Measurements from ENCODE around the gene NETO2.

NETO2 gene

GRCh38 chr16:47034455-47034854 is 109.3 kb downstream of the NETO2 start:
- DNase-seq (ENCODE audit: low read depth in 2 of 2): no peak
- H3K4me3 ChIP-seq (replicated peaks in 1 of 2; ENCODE audit: low read depth in 2 of 2, low read length in 2 of 2): no peak overlapping the region
- TF ChIP-seq CTCF (IDR thresholded peaks at IDR 0.05; ENCODE audit: low read depth, low read length): no peak

- no peak for TF ChIP-seq CTCF (IDR thresholded peaks at IDR 0.05; ENCODE audit: low read depth, low read length)
- DNase-seq (ENCODE audit: low read depth in 2 of 2): no peak
- H3K4me3 ChIP-seq (replicated peaks in 1 of 2; ENCODE audit: low read depth in 2 of 2, low read length in 2 of 2): no peak overlapping the region
These were observed 110.6 kb downstream of the NETO2 start for GRCh38 chr16:47033176-47033575.

- no peak for DNase-seq (ENCODE audit: low read depth in 2 of 2)
- no peak for TF ChIP-seq CTCF (IDR thresholded peaks at IDR 0.05; ENCODE audit: low read depth, low read length)
- no peak overlapping the region for H3K4me3 ChIP-seq (replicated peaks in 1 of 2; ENCODE audit: low read depth in 2 of 2, low read length in 2 of 2)
These were observed 114.0 kb downstream of the NETO2 start for GRCh38 chr16:47029724-47030123.

GRCh38 chr16:47028767-47029377 is 114.9 kb downstream of the NETO2 start:
- H3K4me3 ChIP-seq (replicated peaks in 1 of 2; ENCODE audit: low read depth in 2 of 2, low read length in 2 of 2): no peak overlapping the region
- no peak for TF ChIP-seq CTCF (IDR thresholded peaks at IDR 0.05; ENCODE audit: low read depth, low read length)
- no peak for DNase-seq (ENCODE audit: low read depth in 2 of 2)

All from cardiac fibroblast (primary cell).